HepG2 (cell line): Measurements from ENCODE around the gene ELP1. TPM values are rescaled to one million over a fixed set of nuclear protein-coding genes. Genes with fewer than 3 reads are reported as not detected.

Experiments
- ATAC-seq: fragments of 200-7000 bp; cut with Tn5 transposase; 3 replicates; pipeline ENCODE4 v1.9.1; 2020; ENCODE audit warnings: mild to moderate bottlenecking, moderate library complexity
- BruUV-seq: library from RNA; stranded (reverse); fragments of 400-500 nt; replicated peaks from 2 replicates; lab custom pipeline; 2021; lab: Mats Ljungman, UMichigan
- CTCF ChIA-PET: fragments of 300-600 bp; formaldehyde crosslinking; extraction: SDS; loops from one replicate; lab custom pipeline; 2021; ENCODE audit warnings: low total read pairs, inconsistent platforms, low intra/inter-chr PET ratio; lab: Yijun Ruan, JAX
- POLR2A ChIA-PET: fragments of 350-600 bp; sonication (Branson Sonifier 250); formaldehyde crosslinking; loops from one replicate; lab custom pipeline; 2020; ENCODE audit warnings: antibody characterized with exemption, inconsistent platforms; lab: Yijun Ruan, JAX
- DNase-seq: peaks from one replicate; pipeline ENCODE4 v3.0.0-alpha.2; 2015; ENCODE audit warnings: low spot score
- FAIRE-seq: peaks from 3 replicates; lab custom pipeline; 2011; peaks lifted over from hg19 to GRCh38; lab: Jason Lieb, UNC
- H2AFZ ChIP-seq: one replicate; pipeline ENCODE4 v1.6.1; 2011; ENCODE audit warnings: low read length, inconsistent platforms
- H3K27ac ChIP-seq: fragments of 300-600 bp; 3 replicates; pipeline ENCODE4 v1.8.0; 2011; ENCODE audit warnings: mixed run types, mild to moderate bottlenecking, mixed read lengths, low read length, inconsistent platforms; ENCODE audit not compliant: insufficient read depth; ENCODE audit errors: extremely low read length
- H3K27me3 ChIP-seq, 2 experiments: fragments of 200-600 bp in 1 of 2; 2 replicates in 1 of 2; 3 replicates in 1 of 2; pipeline versions ENCODE4 v1.6.0 to v1.8.0; 2011; ENCODE audit warnings: low read length in 2 of 2, mild to moderate bottlenecking in 2 of 2, moderate library complexity in 2 of 2, inconsistent platforms in 1 of 2; ENCODE audit not compliant: insufficient read depth in 2 of 2, control insufficient read depth in 1 of 2
- H3K36me3 ChIP-seq, 2 experiments: fragments of 200-600 bp in 1 of 2; replicated peaks in 1 of 2; 2 replicates in 1 of 2; 3 replicates in 1 of 2; pipeline versions ENCODE4 v1.5.1 to v1.8.0; 2011; ENCODE audit warnings: low read length in 2 of 2, inconsistent platforms in 1 of 2; ENCODE audit not compliant: insufficient read depth in 2 of 2, control insufficient read depth in 1 of 2
- H3K4me1 ChIP-seq: 2 replicates; pipeline ENCODE4 v1.5.1; 2012; ENCODE audit warnings: low read length, inconsistent platforms; ENCODE audit not compliant: insufficient read depth
- H3K4me2 ChIP-seq: 2 replicates; pipeline ENCODE4 v1.6.0; 2011; ENCODE audit warnings: low read depth, low read length, inconsistent platforms
- H3K4me3 ChIP-seq, 3 experiments: fragments of 200-600 bp in 1 of 3; sonication (generic), shearing (Covaris generic) in 1 of 3; replicated peaks in 1 of 3; 2 replicates each; pipeline ENCODE4 v1.5.1; 2011 to 2016; ENCODE audit warnings: low read length in 3 of 3, inconsistent platforms in 2 of 3, low read depth in 2 of 3, mild to moderate bottlenecking in 2 of 3, control low read depth in 1 of 3, mixed read lengths in 1 of 3; ENCODE audit not compliant: insufficient read depth in 1 of 3
- H3K79me2 ChIP-seq: one replicate; pipeline ENCODE4 v1.6.1; 2011; ENCODE audit warnings: low read length, inconsistent platforms; ENCODE audit not compliant: insufficient read depth
- H3K9ac ChIP-seq: 2 replicates; pipeline ENCODE4 v1.6.0; 2011; ENCODE audit warnings: mild to moderate bottlenecking, low read depth, low read length, inconsistent platforms; ENCODE audit not compliant: insufficient read depth
- H3K9me3 ChIP-seq: 2 replicates; pipeline ENCODE4 v1.5.1; 2012; ENCODE audit warnings: mild to moderate bottlenecking, low read length
- H4K20me1 ChIP-seq: 2 replicates; pipeline ENCODE4 v1.6.0; 2011; ENCODE audit warnings: inconsistent platforms, mild to moderate bottlenecking, low read length, moderate library complexity; ENCODE audit not compliant: insufficient read depth
- AFF4 ChIP-seq: sonication (generic); formaldehyde crosslinking; IDR thresholded peaks from 2 replicates; pipeline ENCODE4 v1.4.0; 2020; ENCODE audit warnings: missing genetic modification reagents
- CENPBD1 ChIP-seq: sonication (generic); formaldehyde crosslinking; IDR thresholded peaks from 2 replicates; pipeline ENCODE4 v1.8.0; 2022; ENCODE audit warnings: missing genetic modification reagents, low read depth, mild to moderate bottlenecking, borderline replicate concordance
- CHD2 ChIP-seq: IDR thresholded peaks from 2 replicates; pipeline ENCODE4 v1.6.1; 2011; ENCODE audit warnings: low read depth, low read length, improper control_type of control experiment
- FOSL2 ChIP-seq: sonication (generic); formaldehyde crosslinking; IDR thresholded peaks from 2 replicates; pipeline ENCODE4 v1.4.0; 2020; ENCODE audit warnings: missing genetic modification reagents
- HINFP ChIP-seq: sonication (generic); formaldehyde crosslinking; IDR thresholded peaks from 2 replicates; pipeline ENCODE4 v1.4.0; 2020; ENCODE audit warnings: low read depth, mild to moderate bottlenecking, missing genetic modification reagents
- IRX3 ChIP-seq: sonication (generic); formaldehyde crosslinking; IDR thresholded peaks from 2 replicates; pipeline ENCODE4 v1.8.1; 2023; ENCODE audit warnings: mild to moderate bottlenecking, low read depth, missing genetic modification reagents, borderline replicate concordance
- KMT2A ChIP-seq: sonication (generic); formaldehyde crosslinking; IDR thresholded peaks from 2 replicates; pipeline ENCODE4 v1.4.0; 2020; ENCODE audit warnings: missing genetic modification reagents
- POLR2A ChIP-seq, 2 experiments: IDR thresholded peaks; 2 replicates each; pipeline ENCODE4 v1.6.1; 2011; ENCODE audit warnings: low read depth in 2 of 2, low read length in 2 of 2, mild to moderate bottlenecking in 1 of 2, moderate library complexity in 1 of 2; ENCODE audit not compliant: insufficient read depth in 1 of 2
- POLR2AphosphoS5 ChIP-seq: IDR thresholded peaks from 2 replicates; pipeline ENCODE4 v1.6.1; 2012; ENCODE audit warnings: low read depth, low read length
- RBM22 ChIP-seq: fragments of 200-400 bp; formaldehyde crosslinking; optimal IDR thresholded peaks from 2 replicates; pipeline ENCODE3; 2017; ENCODE audit warnings: mild to moderate bottlenecking, low read length, moderate library complexity
- SAP130 ChIP-seq: IDR thresholded peaks from 2 replicates; pipeline ENCODE4 v1.6.1; 2016; ENCODE audit warnings: low read depth
- TAF1 ChIP-seq: sonication (generic); formaldehyde crosslinking; IDR thresholded peaks from 2 replicates; pipeline ENCODE4 v1.4.0; 2020; ENCODE audit warnings: missing genetic modification reagents
- THRA ChIP-seq: sonication (generic); formaldehyde crosslinking; IDR thresholded peaks from 2 replicates; pipeline ENCODE4 v1.4.0; 2020; ENCODE audit warnings: missing genetic modification reagents, borderline replicate concordance
- ZC3H4 ChIP-seq: sonication (generic); formaldehyde crosslinking; IDR thresholded peaks from 2 replicates; pipeline ENCODE4 v1.4.0; 2020; ENCODE audit warnings: missing genetic modification reagents, borderline replicate concordance
- ZFP36 ChIP-seq: fragments of 150-350 bp; IDR thresholded peaks from 2 replicates; pipeline ENCODE4 v1.6.1; 2018; ENCODE audit warnings: borderline replicate concordance, low read length, low read depth; ENCODE audit not compliant: partially characterized antibody
- ZNF121 ChIP-seq: sonication (generic); formaldehyde crosslinking; IDR thresholded peaks from 2 replicates; pipeline ENCODE4 v1.5.0; 2020; ENCODE audit warnings: mild to moderate bottlenecking, missing genetic modification reagents
- ZNF331 ChIP-seq: sonication (generic); formaldehyde crosslinking; IDR thresholded peaks from 2 replicates; pipeline ENCODE4 v1.4.0; 2020; ENCODE audit warnings: missing genetic modification reagents
- ZNF644 ChIP-seq: IDR thresholded peaks from 2 replicates; pipeline ENCODE4 v1.6.1; 2016; ENCODE audit warnings: low read depth
- WGBS: methylation state at CpG from one replicate; pipeline ENCODE4 v1.1.6; 2017; ENCODE audit warnings: low lambda C conversion rate; 5-methylcytosine and 5-hydroxymethylcytosine counted together
- in situ Hi-C: cut with HindIII; loops from 2 replicates; pipeline ENCODE4 v1.10.0; 2017; ENCODE audit warnings: low pct_unique_long_range_greater_than_20kb; ENCODE audit not compliant: extremely low pct_ligation_motif_present
- intact Hi-C: fragments of 100-400 bp; cut with micrococcal nuclease; formaldehyde crosslinking; loops from one replicate; pipeline ENCODE4 v1.10.0; 2022; ENCODE audit not compliant: unreplicated experiment
- polyA plus RNA-seq, 8 experiments: library from polyadenylated mRNA; depleted of rRNA in 3 of 8; stranded (reverse) in 7 of 8; unstranded in 1 of 8; fragments of >200 nt; fragmentation: Illumina TruSeq in 4 of 8; extraction: Trizol in 4 of 8; gene quantifications; 2 replicates each; pipeline versions ENCODE4 v1.2.1 to v1.2.3, GENCODE V29; 2011 to 2016; ENCODE audit warnings: low read depth in 4 of 8, missing spikeins in 1 of 8, mixed read lengths in 1 of 8; ENCODE audit not compliant: insufficient read depth in 1 of 8
- total RNA-seq, 5 experiments: library from RNA; depleted of rRNA; stranded (reverse); fragments of >200 nt; fragmentation: Illumina TruSeq; extraction: Trizol; gene quantifications; 2 replicates each; pipeline ENCODE4 v1.2.3, GENCODE V29; 2016; ENCODE audit warnings: low read depth in 1 of 5

The ELP1 gene
- total and polyA plus RNA-seq, 2 of the 13 experiments (the other 11 are each of a cell fraction or from before 2014, with no cell fraction given) = 157 to 275 TPM

GRCh38 chr9:108884701-108885100 lies 49.2 kb downstream of the ELP1 start (continued):
- peak; percentile 30; the same call in 1 of the 2 replicates for TF ChIP-seq KMT2A (CRISPR knock-in tag)
- no peak for TF ChIP-seq HINFP (CRISPR knock-in tag)
- TF ChIP-seq FOSL2 (CRISPR knock-in tag) = peak; percentile 61; the same call in 1 of the 2 replicates
- TF ChIP-seq THRA = peak; percentile 71; the same call in 1 of the 2 replicates
- TF ChIP-seq ZNF644 = peak; percentile 32; the same call in 1 of the 2 replicates
- peak; percentile 61 for TF ChIP-seq POLR2AphosphoS5
- no peak; the same call in 1 of the 2 replicates for TF ChIP-seq ZNF331 (CRISPR knock-in tag)
- 0 out of 2 replicates have a peak, but pooled peaks have one; percentile 46 for TF ChIP-seq TAF1 (CRISPR knock-in tag)
- no peak for TF ChIP-seq CENPBD1 (CRISPR knock-in tag)
- TF ChIP-seq ZC3H4 (CRISPR knock-in tag) = peak; percentile 83
- TF ChIP-seq SAP130 (CRISPR knock-in tag) = peak; percentile 52

GRCh38 chr9:108883085-108883484 lies 50.8 kb downstream of the ELP1 start:
- Histone ChIP-seq H3K4me1 (peaks cover 90% of the 10 kb centered on the region), H3K27ac (peak overlapping the region; percentile 99), H3K79me2 (peaks cover 84% of the 10 kb centered on the region), H3K4me2 (peak overlapping the region; percentile 77), H4K20me1 (no peaks in the 10 kb centered on the region), H3K9me3 (no peaks in the 10 kb centered on the region), H3K9ac (peak overlapping the region; percentile 93), H3K4me3 (peak overlapping the region; percentile 57 to 67 (median 66)), H3K36me3 (peaks cover 14 to 44% of the 10 kb centered on the region in 2 experiments), H2AFZ (no peak overlapping the region), H3K27me3 (no peaks in the 10 kb centered on the region)
- ATAC-seq (no peak), FAIRE-seq (no peak), DNase-seq (no peak)
- ChIA-PET CTCF (no interaction called here), POLR2A (interaction anchor here (0.8 to 4.7 kb wide), 5 partner anchors 11 to 18 kb away, joined by 3 to 45 read pairs (median 11); no protein-coding TSS in a partner anchor)
- 72% methylated on average over 3 of the region's 3 CpGs for WGBS
- intact Hi-C loops = no loop called here
- in situ Hi-C loops = no loop called here
- no TSS peak for BruUV-seq
- TF ChIP-seq CHD2 = no peak
- TF ChIP-seq AFF4 = peak; percentile 70; the same call in 1 of the 2 replicates
- TF ChIP-seq IRX3 (CRISPR knock-in tag) = no peak
- TF ChIP-seq RBM22 = peak; percentile 84
- TF ChIP-seq POLR2A (IDR thresholded peaks at IDR 0.05; ENCODE audit: insufficient read depth in 1 of 2, low read depth in 2 of 2, low read length in 2 of 2) = peak in 1 of 2 experiments; percentile 5; a peak in 1 of 4 replicates
- 0 out of 2 replicates have a peak, but pooled peaks have one; percentile 28 for TF ChIP-seq ZNF121 (CRISPR knock-in tag)
- no peak for TF ChIP-seq ZFP36
